Body of pancreas (tissue), 4 donors: Measurements from ENCODE around the gene GCH1.

Experiments used
- POLR2A ChIP-seq, 3 donors: fragments of 450-650 bp; IDR thresholded peaks; one replicate each; pipeline ENCODE4 v1.6.1; 2016; ENCODE audit warnings: antibody characterized with exemption in 3 of 3, mild to moderate bottlenecking in 2 of 3
- TF ChIP-seq, protein P1 (sequence below), 7 experiments: fragments of 450-650 bp in 4 of 7; fragments of 200-600 bp in 3 of 7; sonication (generic) in 3 of 7; IDR thresholded peaks; one replicate each; pipeline ENCODE4 v1.5.1; 2016 to 2019; ENCODE audit warnings: antibody characterized with exemption in 7 of 7

GRCh38 chr14:54813081-54813480 lies 89.5 kb downstream of the GCH1 start:
- no peak for TF ChIP-seq POLR2A (IDR thresholded peaks at IDR 0.05)
- TF ChIP-seq, protein P1, sequence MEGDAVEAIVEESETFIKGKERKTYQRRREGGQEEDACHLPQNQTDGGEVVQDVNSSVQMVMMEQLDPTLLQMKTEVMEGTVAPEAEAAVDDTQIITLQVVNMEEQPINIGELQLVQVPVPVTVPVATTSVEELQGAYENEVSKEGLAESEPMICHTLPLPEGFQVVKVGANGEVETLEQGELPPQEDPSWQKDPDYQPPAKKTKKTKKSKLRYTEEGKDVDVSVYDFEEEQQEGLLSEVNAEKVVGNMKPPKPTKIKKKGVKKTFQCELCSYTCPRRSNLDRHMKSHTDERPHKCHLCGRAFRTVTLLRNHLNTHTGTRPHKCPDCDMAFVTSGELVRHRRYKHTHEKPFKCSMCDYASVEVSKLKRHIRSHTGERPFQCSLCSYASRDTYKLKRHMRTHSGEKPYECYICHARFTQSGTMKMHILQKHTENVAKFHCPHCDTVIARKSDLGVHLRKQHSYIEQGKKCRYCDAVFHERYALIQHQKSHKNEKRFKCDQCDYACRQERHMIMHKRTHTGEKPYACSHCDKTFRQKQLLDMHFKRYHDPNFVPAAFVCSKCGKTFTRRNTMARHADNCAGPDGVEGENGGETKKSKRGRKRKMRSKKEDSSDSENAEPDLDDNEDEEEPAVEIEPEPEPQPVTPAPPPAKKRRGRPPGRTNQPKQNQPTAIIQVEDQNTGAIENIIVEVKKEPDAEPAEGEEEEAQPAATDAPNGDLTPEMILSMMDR (IDR thresholded peaks at IDR 0.05) = no peak
